K562 (cell line): ENCODE measurements around the gene HGD. TPM values are rescaled to one million over a fixed set of nuclear protein-coding genes. Genes with fewer than 3 reads are reported as not detected.

Source experiments
- ATAC-seq: fragments of 200-7000 bp; cut with Tn5 transposase; 3 replicates; pipeline ENCODE4 v1.9.1; 2020; ENCODE audit warnings: moderate library complexity
- BruUV-seq: library from RNA; stranded (reverse); fragments of 400-500 nt; replicated peaks from 2 replicates; lab custom pipeline; 2021; lab: Mats Ljungman, UMichigan
- CTCF ChIA-PET: fragments of 300-600 bp; formaldehyde crosslinking; extraction: SDS; loops from one replicate; lab custom pipeline; 2021; ENCODE audit warnings: low intra/inter-chr PET ratio; lab: Yijun Ruan, JAX
- POLR2A ChIA-PET: fragments of 300-600, 350-650 bp; sonication (Branson Sonifier 250); formaldehyde crosslinking; extraction: SDS; loops from one replicate; lab custom pipeline; 2021; ENCODE audit warnings: antibody characterized with exemption, inconsistent platforms; lab: Yijun Ruan, JAX
- DNase-seq, 4 experiments: peaks; one replicate each; pipeline versions ENCODE4 v3.0.0 to v3.0.0-alpha.2; 2011 to 2018; ENCODE audit warnings: low spot score in 3 of 4, mixed read lengths in 3 of 4; ENCODE audit errors: extremely low read depth in 1 of 4
- FAIRE-seq: peaks from 2 replicates; lab custom pipeline; 2011; peaks lifted over from hg19 to GRCh38; lab: Jason Lieb, UNC
- H2AFZ ChIP-seq: 2 replicates; pipeline ENCODE4 v1.6.0; 2011; ENCODE audit warnings: low read depth, low read length, control low read depth, inconsistent platforms
- H3K27ac ChIP-seq: fragments of 200-600 bp; 3 replicates; pipeline ENCODE4 v1.8.0; 2011; ENCODE audit warnings: low read depth, mild to moderate bottlenecking, control low read depth, inconsistent platforms, low read length, moderate library complexity, mixed read lengths; ENCODE audit errors: extremely low read depth
- H3K27me3 ChIP-seq, 2 experiments: fragments of 300-600 bp in 1 of 2; 2 replicates in 1 of 2; 3 replicates in 1 of 2; pipeline versions ENCODE4 v1.6.0 to v1.8.0; 2011; ENCODE audit warnings: inconsistent platforms in 2 of 2, low read length in 2 of 2, mild to moderate bottlenecking in 1 of 2, mixed read lengths in 1 of 2, moderate library complexity in 1 of 2; ENCODE audit not compliant: control insufficient read depth in 2 of 2, insufficient read depth in 2 of 2
- H3K36me3 ChIP-seq: fragments of 300-600 bp; 3 replicates; pipeline ENCODE4 v1.8.0; 2011; ENCODE audit warnings: mild to moderate bottlenecking, low read length, inconsistent platforms; ENCODE audit not compliant: control insufficient read depth, insufficient read depth
- H3K4me1 ChIP-seq, 2 experiments: fragments of 200-600 bp in 1 of 2; replicated peaks in 1 of 2; 2 replicates in 1 of 2; 3 replicates in 1 of 2; pipeline versions ENCODE4 v1.5.1 to v1.8.0; 2011; ENCODE audit warnings: inconsistent platforms in 2 of 2, low read length in 2 of 2, mild to moderate bottlenecking in 1 of 2, mixed read lengths in 1 of 2, moderate library complexity in 1 of 2; ENCODE audit not compliant: control insufficient read depth in 2 of 2, insufficient read depth in 2 of 2
- H3K4me2 ChIP-seq: 2 replicates; pipeline ENCODE4 v1.6.1; 2011; ENCODE audit warnings: low read length, control low read depth, inconsistent platforms, mixed read lengths; ENCODE audit not compliant: insufficient read depth
- H3K4me3 ChIP-seq: fragments of 200-600 bp; sonication (generic), shearing (Covaris generic); 2 replicates; pipeline ENCODE4 v1.5.1; 2016; ENCODE audit warnings: control low read depth, inconsistent platforms
- H3K79me2 ChIP-seq: fragments of 200-600 bp; 3 replicates; pipeline ENCODE4 v1.8.0; 2011; ENCODE audit warnings: low read length, inconsistent platforms; ENCODE audit not compliant: control insufficient read depth, insufficient read depth
- H3K9ac ChIP-seq, 2 experiments: 2 replicates each; pipeline versions ENCODE4 v1.6.0 to v1.6.1; 2011; ENCODE audit warnings: low read depth in 2 of 2, low read length in 2 of 2, control low read depth in 1 of 2, inconsistent platforms in 1 of 2, mild to moderate bottlenecking in 1 of 2, mixed read lengths in 1 of 2; ENCODE audit not compliant: insufficient read depth in 1 of 2
- H3K9me1 ChIP-seq: one replicate; pipeline ENCODE4 v1.6.0; 2011; ENCODE audit warnings: inconsistent platforms, mild to moderate bottlenecking, low read length, moderate library complexity; ENCODE audit not compliant: control insufficient read depth, insufficient read depth
- H3K9me3 ChIP-seq: replicated peaks from 2 replicates; pipeline ENCODE4 v1.5.1; 2011; ENCODE audit warnings: low read depth, low read length, inconsistent platforms; ENCODE audit not compliant: control insufficient read depth, insufficient read depth
- H4K20me1 ChIP-seq: replicated peaks from 2 replicates; pipeline ENCODE4 v1.6.1; 2011; ENCODE audit warnings: low read length, inconsistent platforms, mixed read lengths; ENCODE audit not compliant: control insufficient read depth, insufficient read depth
- CREB1 ChIP-seq, 2 experiments: sonication (generic) in 1 of 2; formaldehyde crosslinking in 1 of 2; IDR thresholded peaks; 2 replicates each; pipeline versions ENCODE4 v1.6.1 to v1.8.0; 2012 to 2022; ENCODE audit warnings: inconsistent platforms in 1 of 2, mild to moderate bottlenecking in 1 of 2, missing genetic modification reagents in 1 of 2, moderate library complexity in 1 of 2
- CUX1 ChIP-seq: fragments of 200-800 bp; sonication (Bioruptor generic); IDR thresholded peaks from 2 replicates; pipeline ENCODE4 v1.6.1; 2016; ENCODE audit warnings: missing genetic modification characterization, missing compliant biosample characterization
- DLX4 ChIP-seq: fragments of 250-450 bp; sonication (Bioruptor Pico); IDR thresholded peaks from 2 replicates; pipeline ENCODE4 v1.6.1; 2021; ENCODE audit warnings: mild to moderate bottlenecking
- IRF1 ChIP-seq: sonication (generic); formaldehyde crosslinking; IDR thresholded peaks from 2 replicates; pipeline ENCODE4 v1.8.0; 2022; ENCODE audit warnings: missing genetic modification reagents, mild to moderate bottlenecking, borderline replicate concordance
- NCOR1 ChIP-seq: fragments of 450-650 bp; IDR thresholded peaks from 2 replicates; pipeline ENCODE4 v1.6.1; 2016; ENCODE audit warnings: mild to moderate bottlenecking, moderate library complexity
- YBX1 ChIP-seq: fragments of 450-650 bp; IDR thresholded peaks from 2 replicates; pipeline ENCODE4 v1.7.1; 2016; ENCODE audit warnings: mild to moderate bottlenecking
- ZNF277 ChIP-seq: fragments of 250-450 bp; sonication (Bioruptor Pico); IDR thresholded peaks from 2 replicates; pipeline ENCODE4 v1.8.0; 2022; ENCODE audit warnings: inconsistent platforms, mild to moderate bottlenecking, moderate library complexity, borderline replicate concordance
- WGBS: fragments of 100-300 bp; shearing (Covaris generic); methylation state at CpG from one replicate; pipeline ENCODE4 v1.1.6; 2016; ENCODE audit warnings: low coverage, mixed read lengths; ENCODE audit not compliant: insufficient coverage; ENCODE audit errors: missing lambda C conversion rate; 5-methylcytosine and 5-hydroxymethylcytosine counted together
- in situ Hi-C: fragments of 300-500 bp; cut with MboI; formaldehyde crosslinking; loops from 4 replicates; pipeline ENCODE4 v1.15.0; 2018; ENCODE audit warnings: inconsistent platforms, mixed read lengths
- intact Hi-C: fragments of 100-400 bp; cut with micrococcal nuclease; formaldehyde crosslinking; loops from 2 replicates; pipeline ENCODE4 v1.14.2; 2022
- polyA plus RNA-seq, 8 experiments: library from polyadenylated mRNA; depleted of rRNA in 4 of 8; stranded (reverse) in 5 of 8; unstranded in 3 of 8; fragments of >200 nt; fragmentation: Nextera tagmentation in 2 of 8; fragmentation: Illumina TruSeq in 1 of 8; extraction: Ambion mirVana in 2 of 8; extraction: Trizol in 1 of 8; gene quantifications; 2 replicates each; pipeline versions ENCODE4 v1.2.1 to v1.2.3, GENCODE V29; 2011 to 2014; ENCODE audit warnings: inconsistent platforms in 1 of 8, missing spikeins in 1 of 8
- total RNA-seq, 7 experiments: library from RNA; depleted of rRNA in 6 of 7; stranded (reverse); fragments of >200 nt in 6 of 7; fragmentation: Illumina TruSeq in 2 of 7; extraction: Trizol in 2 of 7; gene quantifications; 2 replicates each; pipeline versions ENCODE4 v1.2.1 to v1.2.3, GENCODE V29; 2011 to 2021; ENCODE audit warnings: low replicate concordance in 1 of 7

Gene HGD
- total and polyA plus RNA-seq, 9 of the 15 experiments (the other 6 are each of a cell fraction or from before 2014, with no cell fraction given), result 0.08 to 0.25 (median 0.17) TPM; not detected in 4

- TF ChIP-seq ZNF277 (CRISPR knock-in tag), result no peak
- no peak for TF ChIP-seq IRF1 (CRISPR knock-in tag)
- peak; percentile 42; the same call in 1 of the 2 replicates for TF ChIP-seq NCOR1
- peak; percentile 54 for TF ChIP-seq CREB1 (IDR thresholded peaks at IDR 0.05)
- peak; percentile 64; the same call in 1 of the 2 replicates for TF ChIP-seq CREB1 (CRISPR knock-in tag; IDR thresholded peaks at IDR 0.05)
- no peak for TF ChIP-seq YBX1
These were observed 39.6 kb downstream of the HGD start (continued) for GRCh38 chr3:120642368-120642948.

GRCh38 chr3:120641696-120642246 is 40.3 kb downstream of the HGD start:
- H3K27me3 ChIP-seq, result no peaks in the 10 kb centered on the region
- H3K27ac ChIP-seq, result peak overlapping the region; percentile 98
- H3K4me1 ChIP-seq, result peaks cover 0 to 41% of the 10 kb centered on the region in 2 experiments; a peak in 4 of 5 replicates
- peak overlapping the region; percentile 67; the same call in 1 of the 2 replicates for H3K4me2 ChIP-seq
- POLR2A ChIA-PET, result interaction anchor here (1.3 to 1.6 kb wide), 2 partner anchors 10 to 14 kb away, joined by 3 to 5 read pairs; no protein-coding TSS in a partner anchor
- H2AFZ ChIP-seq, result peak overlapping the region; percentile 86
- H3K79me2 ChIP-seq, result no peaks in the 10 kb centered on the region
- H3K36me3 ChIP-seq, result no peaks in the 10 kb centered on the region
- intact Hi-C loops, result no loop called here
- WGBS, result 79% methylated on average over 2 of the region's 2 CpGs
- in situ Hi-C loops, result no loop called here
- no peaks in the 10 kb centered on the region for H3K9me1 ChIP-seq
- TF ChIP-seq DLX4 (CRISPR knock-in tag) (no peak), CUX1 (0 out of 2 replicates have a peak, but pooled peaks have one; percentile 32)
- DNase-seq, result no peak
- peak overlapping the region in 1 of 2 experiments; percentile 71; a peak in 1 of 4 replicates for H3K9ac ChIP-seq
- CTCF ChIA-PET, result no interaction called here
- H4K20me1 ChIP-seq, result no peaks in the 10 kb centered on the region
- no peak for ATAC-seq
- BruUV-seq, result no TSS peak
- peaks cover 3% of the 10 kb centered on the region for H3K9me3 ChIP-seq
- no peak overlapping the region for H3K4me3 ChIP-seq
- no peak for FAIRE-seq
